Neural cell (in vitro differentiated cells): ENCODE measurements around the gene SBK3. TPM values are rescaled to one million over a fixed set of nuclear protein-coding genes. Genes with fewer than 3 reads are reported as not detected.

Source experiments
- H2AFZ ChIP-seq: fragments of 200-600, 300-800 bp; sonication (generic), shearing (Covaris generic); 2 replicates; pipeline ENCODE4 v1.6.0; 2014; ENCODE audit warnings: low read depth, mild to moderate bottlenecking, antibody characterized with exemption, low read length, moderate library complexity
- H3F3A ChIP-seq: fragments of 200-600 bp; shearing (Covaris generic); 2 replicates; pipeline ENCODE4 v1.6.1; 2016; ENCODE audit warnings: mild to moderate bottlenecking, moderate library complexity, mixed read lengths, antibody characterized with exemption, low read length; ENCODE audit not compliant: insufficient read depth, poor library complexity, severe bottlenecking
- H3K27ac ChIP-seq: fragments of 200-600, 300-800 bp; sonication (generic), shearing (Covaris generic); 2 replicates; pipeline ENCODE4 v1.5.1; 2014; ENCODE audit warnings: mild to moderate bottlenecking, low read length, moderate library complexity
- H3K27me3 ChIP-seq: fragments of 300-800, 200-600 bp; sonication (generic), shearing (Covaris generic); 2 replicates; pipeline ENCODE4 v1.6.0; 2014; ENCODE audit warnings: mild to moderate bottlenecking, low read depth, low read length, moderate library complexity; ENCODE audit not compliant: insufficient read depth
- H3K36me3 ChIP-seq: fragments of 300-800, 200-600 bp; sonication (generic), shearing (Covaris generic); 2 replicates; pipeline ENCODE4 v1.5.1; 2014; ENCODE audit warnings: mild to moderate bottlenecking, antibody characterized with exemption, low read length, moderate library complexity; ENCODE audit not compliant: insufficient read depth
- H3K4me2 ChIP-seq: fragments of 300-800, 200-600 bp; sonication (generic), shearing (Covaris generic); 2 replicates; pipeline ENCODE4 v1.6.0; 2014; ENCODE audit warnings: mild to moderate bottlenecking, low read length
- H3K4me3 ChIP-seq: fragments of 300-800, 200-600 bp; sonication (generic), shearing (Covaris generic); 2 replicates; pipeline ENCODE4 v1.5.1; 2014; ENCODE audit warnings: mild to moderate bottlenecking, low read length, moderate library complexity
- H3K79me2 ChIP-seq: fragments of 200-600 bp; shearing (Covaris generic); replicated peaks from 2 replicates; pipeline ENCODE4 v1.6.0; 2014; ENCODE audit warnings: mild to moderate bottlenecking, low read length, moderate library complexity; ENCODE audit not compliant: insufficient read depth
- H3K9ac ChIP-seq: fragments of 300-800, 200-600 bp; sonication (generic), shearing (Covaris generic); 2 replicates; pipeline ENCODE4 v1.6.1; 2016; ENCODE audit warnings: mild to moderate bottlenecking, low read length, mixed read lengths
- H3K9me2 ChIP-seq: fragments of 200-600 bp; shearing (Covaris generic); 2 replicates; pipeline ENCODE4 v1.6.1; 2016; ENCODE audit warnings: mild to moderate bottlenecking, low read length, mixed read lengths; ENCODE audit not compliant: insufficient read depth
- H3K9me3 ChIP-seq: fragments of 200-600, 300-800 bp; sonication (generic), shearing (Covaris generic); 2 replicates; pipeline ENCODE4 v1.6.1; 2016; ENCODE audit warnings: mild to moderate bottlenecking, mixed run types, low read length, moderate library complexity, mixed read lengths
- H4K20me1 ChIP-seq: fragments of 200-600 bp; shearing (Covaris generic); 2 replicates; pipeline ENCODE4 v1.6.1; 2016; ENCODE audit warnings: mild to moderate bottlenecking, mixed run types; ENCODE audit not compliant: insufficient read depth
- EP300 ChIP-seq: fragments of 450-650 bp; conservative IDR thresholded peaks from 2 replicates; pipeline ENCODE4 v1.6.1; 2014; ENCODE audit warnings: antibody characterized with exemption, mild to moderate bottlenecking, moderate library complexity; ENCODE audit not compliant: poor library complexity, severe bottlenecking
- EZH2 ChIP-seq: fragments of 200-600, 300-800 bp; shearing (Covaris generic), sonication (generic); IDR thresholded peaks from 2 replicates; pipeline ENCODE4 v1.6.1; 2014; ENCODE audit warnings: antibody characterized with exemption, low read length, borderline replicate concordance, mild to moderate bottlenecking; ENCODE audit not compliant: insufficient read depth, poor library complexity, severe bottlenecking
- MXI1 ChIP-seq: fragments of 450-650 bp; conservative IDR thresholded peaks from 2 replicates; pipeline ENCODE4 v1.6.1; 2014; ENCODE audit warnings: antibody characterized with exemption, mild to moderate bottlenecking; ENCODE audit not compliant: poor library complexity, severe bottlenecking
- POLR2AphosphoS5 ChIP-seq: IDR thresholded peaks from 2 replicates; pipeline ENCODE4 v1.6.1; 2012
- RAD21 ChIP-seq: fragments of 450-650 bp; conservative IDR thresholded peaks from 2 replicates; pipeline ENCODE4 v1.6.1; 2014; ENCODE audit warnings: antibody characterized with exemption, mild to moderate bottlenecking, moderate library complexity
- SMC3 ChIP-seq: fragments of 450-650 bp; conservative IDR thresholded peaks from 2 replicates; pipeline ENCODE4 v1.6.1; 2014; ENCODE audit warnings: antibody characterized with exemption, mild to moderate bottlenecking, moderate library complexity; ENCODE audit not compliant: poor library complexity
- TAF1 ChIP-seq: IDR thresholded peaks from 2 replicates; pipeline ENCODE4 v1.6.1; 2012; ENCODE audit warnings: low read depth
- polyA plus RNA-seq: library from polyadenylated mRNA; depleted of rRNA; stranded (reverse); fragments of >200 nt; gene quantifications from 2 replicates; pipeline ENCODE4 v1.2.3, GENCODE V29; 2014
- TF ChIP-seq, protein P1 (sequence below): IDR thresholded peaks from 2 replicates; pipeline ENCODE4 v1.6.1; 2012; ENCODE audit warnings: borderline replicate concordance
- TF ChIP-seq, protein P2 (sequence below): fragments of 450-650 bp; IDR thresholded peaks from 2 replicates; pipeline ENCODE4 v1.5.1; 2014; ENCODE audit warnings: antibody characterized with exemption, mild to moderate bottlenecking, moderate library complexity; ENCODE audit not compliant: poor library complexity, severe bottlenecking

The SBK3 gene
- polyA plus RNA-seq, 1 donor from 2014 or later: not detected

DNA sequence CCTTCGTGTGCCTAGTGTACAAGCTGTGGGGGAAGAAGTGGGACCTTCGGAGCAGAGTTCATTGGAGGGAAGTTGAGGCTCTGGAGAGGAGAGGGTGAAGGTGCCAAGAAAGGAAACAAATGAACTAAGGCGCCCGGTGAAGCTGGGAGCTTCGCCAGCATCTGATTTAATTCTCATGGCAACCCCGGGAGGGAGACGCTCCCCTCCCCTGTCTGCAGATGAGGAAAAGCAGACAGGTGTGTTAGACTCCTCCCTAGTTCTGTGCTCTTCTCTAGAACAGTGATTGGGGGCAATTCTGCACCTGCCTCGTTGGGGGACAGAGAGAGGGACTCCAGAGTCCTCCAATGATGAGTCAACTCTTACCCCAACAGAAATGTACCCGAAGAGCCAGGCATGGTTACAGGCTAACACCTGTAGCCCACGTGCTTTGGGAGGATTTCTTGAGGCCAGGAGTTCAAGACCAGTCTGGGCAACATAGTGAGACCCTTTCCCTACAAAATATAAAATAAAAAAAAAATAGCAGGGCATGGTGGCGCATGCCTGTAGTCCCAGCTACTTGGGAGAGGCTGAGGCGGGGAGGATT is 52.9 kb downstream of the SBK3 start:
- Histone ChIP-seq H3K9me3 (no peaks in the 10 kb centered on the region), H3F3A (no peaks in the 10 kb centered on the region), H3K36me3 (no peaks in the 10 kb centered on the region), H3K9ac (no peak overlapping the region), H3K4me2 (no peak overlapping the region), H3K27ac (no peak overlapping the region), H2AFZ (no peak overlapping the region), H3K9me2 (no peaks in the 10 kb centered on the region), H3K79me2 (no peaks in the 10 kb centered on the region), H3K27me3 (no peaks in the 10 kb centered on the region), H3K4me3 (no peak overlapping the region), H4K20me1 (no peaks in the 10 kb centered on the region)
- TF ChIP-seq MXI1: no peak
- TF ChIP-seq RAD21: no peak
- TF ChIP-seq, protein P1, sequence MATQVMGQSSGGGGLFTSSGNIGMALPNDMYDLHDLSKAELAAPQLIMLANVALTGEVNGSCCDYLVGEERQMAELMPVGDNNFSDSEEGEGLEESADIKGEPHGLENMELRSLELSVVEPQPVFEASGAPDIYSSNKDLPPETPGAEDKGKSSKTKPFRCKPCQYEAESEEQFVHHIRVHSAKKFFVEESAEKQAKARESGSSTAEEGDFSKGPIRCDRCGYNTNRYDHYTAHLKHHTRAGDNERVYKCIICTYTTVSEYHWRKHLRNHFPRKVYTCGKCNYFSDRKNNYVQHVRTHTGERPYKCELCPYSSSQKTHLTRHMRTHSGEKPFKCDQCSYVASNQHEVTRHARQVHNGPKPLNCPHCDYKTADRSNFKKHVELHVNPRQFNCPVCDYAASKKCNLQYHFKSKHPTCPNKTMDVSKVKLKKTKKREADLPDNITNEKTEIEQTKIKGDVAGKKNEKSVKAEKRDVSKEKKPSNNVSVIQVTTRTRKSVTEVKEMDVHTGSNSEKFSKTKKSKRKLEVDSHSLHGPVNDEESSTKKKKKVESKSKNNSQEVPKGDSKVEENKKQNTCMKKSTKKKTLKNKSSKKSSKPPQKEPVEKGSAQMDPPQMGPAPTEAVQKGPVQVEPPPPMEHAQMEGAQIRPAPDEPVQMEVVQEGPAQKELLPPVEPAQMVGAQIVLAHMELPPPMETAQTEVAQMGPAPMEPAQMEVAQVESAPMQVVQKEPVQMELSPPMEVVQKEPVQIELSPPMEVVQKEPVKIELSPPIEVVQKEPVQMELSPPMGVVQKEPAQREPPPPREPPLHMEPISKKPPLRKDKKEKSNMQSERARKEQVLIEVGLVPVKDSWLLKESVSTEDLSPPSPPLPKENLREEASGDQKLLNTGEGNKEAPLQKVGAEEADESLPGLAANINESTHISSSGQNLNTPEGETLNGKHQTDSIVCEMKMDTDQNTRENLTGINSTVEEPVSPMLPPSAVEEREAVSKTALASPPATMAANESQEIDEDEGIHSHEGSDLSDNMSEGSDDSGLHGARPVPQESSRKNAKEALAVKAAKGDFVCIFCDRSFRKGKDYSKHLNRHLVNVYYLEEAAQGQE: no peak
- no peak for TF ChIP-seq SMC3
- no peak for TF ChIP-seq EZH2
- TF ChIP-seq TAF1: no peak

DNA sequence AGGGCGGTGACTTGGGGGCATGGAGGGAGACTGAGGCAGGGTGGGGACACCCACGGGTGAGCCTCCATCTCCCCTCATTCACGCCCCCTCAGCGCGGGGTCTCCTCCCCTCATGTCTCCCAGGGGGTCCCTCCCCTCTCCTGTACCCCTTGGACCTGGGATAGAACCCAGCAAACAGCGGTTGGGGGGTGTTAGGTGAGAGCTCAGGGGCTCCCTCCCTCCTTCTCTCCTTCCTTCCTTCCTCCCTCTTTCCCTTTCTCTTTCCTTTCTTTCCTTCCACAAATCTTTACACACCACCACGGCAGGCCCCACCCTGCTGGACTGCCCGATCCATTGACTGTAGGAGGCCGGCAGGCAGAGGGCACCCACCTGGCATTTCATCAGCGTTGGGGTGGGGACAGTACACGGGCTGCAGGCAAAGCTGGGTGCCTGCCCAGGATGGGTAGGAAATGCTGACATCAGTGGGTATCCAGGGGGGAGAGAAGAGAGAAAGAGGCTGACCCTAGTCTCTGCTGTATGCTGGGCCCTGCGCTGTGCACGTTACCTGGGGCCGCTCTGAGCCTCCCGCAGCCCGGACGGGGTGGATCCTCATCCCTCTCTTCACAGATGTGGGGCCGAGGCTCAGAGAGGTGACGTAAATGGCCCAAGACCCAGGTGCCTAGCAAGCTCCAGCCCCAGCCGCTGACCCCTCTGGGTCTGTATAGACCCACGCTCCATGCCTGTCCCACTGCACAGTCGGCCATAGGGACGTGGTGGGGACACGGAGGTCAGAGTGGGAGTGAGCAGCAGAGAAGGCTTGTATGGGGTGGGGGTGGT is 53.6 kb downstream of the SBK3 start:
- no peaks in the 10 kb centered on the region for H3K9me3 ChIP-seq
- H3K4me3 ChIP-seq: no peak overlapping the region
- H4K20me1 ChIP-seq: no peaks in the 10 kb centered on the region
- H3F3A ChIP-seq: no peaks in the 10 kb centered on the region
- no peak overlapping the region for H3K4me2 ChIP-seq
- H3K79me2 ChIP-seq: no peaks in the 10 kb centered on the region
- H3K9me2 ChIP-seq: no peaks in the 10 kb centered on the region
- H3K36me3 ChIP-seq: no peaks in the 10 kb centered on the region
- TF ChIP-seq RAD21 (no peak), TAF1 (no peak), EP300 (no peak), EZH2 (no peak), POLR2AphosphoS5 (no peak), SMC3 (no peak)
- TF ChIP-seq, protein P2, sequence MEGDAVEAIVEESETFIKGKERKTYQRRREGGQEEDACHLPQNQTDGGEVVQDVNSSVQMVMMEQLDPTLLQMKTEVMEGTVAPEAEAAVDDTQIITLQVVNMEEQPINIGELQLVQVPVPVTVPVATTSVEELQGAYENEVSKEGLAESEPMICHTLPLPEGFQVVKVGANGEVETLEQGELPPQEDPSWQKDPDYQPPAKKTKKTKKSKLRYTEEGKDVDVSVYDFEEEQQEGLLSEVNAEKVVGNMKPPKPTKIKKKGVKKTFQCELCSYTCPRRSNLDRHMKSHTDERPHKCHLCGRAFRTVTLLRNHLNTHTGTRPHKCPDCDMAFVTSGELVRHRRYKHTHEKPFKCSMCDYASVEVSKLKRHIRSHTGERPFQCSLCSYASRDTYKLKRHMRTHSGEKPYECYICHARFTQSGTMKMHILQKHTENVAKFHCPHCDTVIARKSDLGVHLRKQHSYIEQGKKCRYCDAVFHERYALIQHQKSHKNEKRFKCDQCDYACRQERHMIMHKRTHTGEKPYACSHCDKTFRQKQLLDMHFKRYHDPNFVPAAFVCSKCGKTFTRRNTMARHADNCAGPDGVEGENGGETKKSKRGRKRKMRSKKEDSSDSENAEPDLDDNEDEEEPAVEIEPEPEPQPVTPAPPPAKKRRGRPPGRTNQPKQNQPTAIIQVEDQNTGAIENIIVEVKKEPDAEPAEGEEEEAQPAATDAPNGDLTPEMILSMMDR: no peak
- TF ChIP-seq, protein P1: no peak
- H3K27ac ChIP-seq: no peak overlapping the region
- no peak overlapping the region for H2AFZ ChIP-seq
- no peak overlapping the region for H3K9ac ChIP-seq
- H3K27me3 ChIP-seq: no peaks in the 10 kb centered on the region
